ENCODE data around the gene CDH12.

The CDH12 gene

DNA sequence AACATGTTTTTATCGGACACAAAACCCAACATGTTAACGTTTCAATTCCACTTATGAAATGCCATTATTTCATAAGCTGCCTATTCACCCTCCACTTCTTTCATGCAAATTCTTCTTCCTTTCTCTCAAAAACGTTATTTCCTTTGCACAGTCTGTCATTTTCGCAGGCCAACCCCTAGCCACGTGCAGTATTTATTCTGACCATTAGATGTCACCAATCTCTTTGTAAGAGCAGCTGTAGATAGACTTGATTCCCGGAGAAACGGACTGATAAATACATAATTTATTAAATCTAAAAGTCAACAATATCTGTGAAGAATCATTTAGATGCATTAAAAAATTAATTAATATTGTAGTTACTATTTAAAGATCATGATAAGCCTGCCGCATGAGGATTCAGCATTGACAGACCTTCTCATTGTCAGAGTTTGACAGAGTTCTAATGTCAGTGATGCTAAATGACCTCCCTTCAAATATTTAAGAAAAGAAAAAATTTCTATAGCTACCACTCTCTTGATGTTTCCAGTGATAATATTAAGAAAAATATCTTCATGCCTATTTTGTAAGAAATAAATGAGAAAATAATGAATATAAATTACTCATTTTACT lies 933.6 kb downstream of the CDH12 start:
- DNase-seq, result peak; percentile 26

GRCh38 chr5:21918451-21918850 lies 934.7 kb downstream of the CDH12 start:
- no peak for DNase-seq

GRCh38 chr5:21910731-21911130 lies 942.4 kb downstream of the CDH12 start:
- no peak for DNase-seq

DNA sequence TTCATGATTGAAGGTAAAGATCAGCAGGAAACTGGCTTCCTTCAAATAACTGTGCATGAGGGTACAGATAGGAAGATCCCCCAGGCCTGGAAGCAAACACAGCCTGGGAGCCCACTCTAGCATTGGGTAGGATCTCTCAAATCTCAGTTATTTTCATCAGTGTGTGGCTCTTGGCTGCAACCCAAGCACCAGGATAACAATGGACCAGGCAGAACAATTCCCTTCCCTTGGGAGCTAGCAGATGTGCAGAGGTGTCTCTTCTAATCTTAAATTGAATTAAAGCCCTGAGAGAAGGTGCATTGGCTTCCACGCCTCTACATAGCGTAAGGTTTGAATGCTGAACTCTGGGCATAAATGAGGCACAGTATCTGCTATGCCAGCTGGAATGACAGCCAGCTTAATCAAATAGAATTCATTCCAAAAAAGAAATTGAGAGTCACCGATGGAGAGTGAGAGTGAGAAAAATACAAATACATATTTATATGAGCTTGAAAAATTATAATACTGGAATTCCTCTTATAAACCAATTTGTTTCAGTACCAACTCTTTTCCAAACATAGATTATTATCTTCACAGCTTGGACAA lies 957.3 kb downstream of the CDH12 start:
- no peak for DNase-seq

DNA sequence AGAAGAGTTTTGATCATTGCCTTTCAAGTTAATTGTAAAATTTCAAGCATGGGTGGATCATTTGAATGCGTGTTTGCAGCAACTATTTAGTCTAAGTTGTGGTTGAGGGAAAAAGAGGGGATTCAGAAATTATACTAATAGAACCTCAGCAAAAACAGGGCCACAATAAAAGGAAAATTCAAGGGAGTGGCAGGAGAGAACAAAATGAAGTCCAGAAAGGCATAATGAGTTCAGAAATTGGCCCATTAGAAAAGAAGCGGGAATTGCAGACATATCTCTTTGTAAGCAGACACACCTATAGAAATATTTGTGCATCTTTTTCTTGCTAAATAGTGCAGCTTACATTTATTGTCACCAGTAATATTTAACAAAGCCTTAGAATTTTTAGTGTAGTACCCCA lies 960.0 kb downstream of the CDH12 start:
- DNase-seq, result no peak

DNA sequence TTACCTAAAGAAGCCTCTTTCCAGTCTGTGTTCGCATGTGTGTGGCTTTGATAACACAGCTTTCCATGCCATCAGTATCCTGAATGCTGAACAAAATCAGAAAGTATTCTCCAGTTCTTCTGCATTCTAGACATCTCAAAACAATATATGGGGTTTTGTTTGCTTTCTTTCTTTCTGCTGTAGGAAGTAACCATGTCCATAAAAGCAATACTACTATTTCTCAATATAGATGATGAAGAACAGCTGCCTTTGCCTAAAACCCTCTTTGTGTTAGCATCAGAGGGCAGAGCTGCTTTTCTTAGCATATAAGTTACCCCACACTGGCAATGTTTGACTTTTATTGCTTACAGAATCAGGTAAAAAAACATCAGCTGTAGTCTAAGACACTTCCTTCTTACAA lies 963.6 kb downstream of the CDH12 start:
- DNase-seq, result no peak

DNA sequence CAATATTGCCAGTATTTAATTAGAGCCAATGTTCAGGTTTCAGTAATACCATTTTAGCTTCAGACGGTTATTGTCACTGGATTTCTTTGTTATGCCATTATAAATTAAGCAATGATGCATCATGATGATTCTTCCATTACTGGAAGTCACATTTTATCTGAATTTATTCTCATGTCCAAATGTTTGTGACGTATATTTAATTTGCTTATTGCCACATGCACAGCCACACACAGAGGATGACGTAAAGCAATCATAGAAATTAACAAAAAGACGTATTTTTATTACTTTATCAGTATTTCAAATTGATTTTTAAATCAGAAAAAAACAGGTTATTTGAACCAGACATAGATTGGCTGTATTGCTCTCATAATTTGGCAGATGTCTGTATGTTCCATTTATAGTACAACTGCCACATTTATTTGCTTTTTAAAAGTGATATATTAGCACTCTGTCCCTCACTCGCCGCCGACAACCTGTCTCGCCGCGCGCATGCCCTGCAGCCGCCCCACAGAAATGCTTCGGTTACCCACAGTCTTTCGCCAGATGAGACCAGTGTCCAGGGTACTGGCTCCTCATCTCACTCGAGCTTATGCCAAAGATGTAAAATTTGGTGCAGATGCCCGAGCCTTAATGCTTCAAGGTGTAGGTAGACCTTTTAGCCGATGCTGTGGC lies 970.9 kb downstream of the CDH12 start:
- no peak for DNase-seq

- no peak for DNase-seq
Measured at GRCh38 chr5:21880164-21880563, 973.0 kb downstream of the CDH12 start.

GRCh38 chr5:21862986-21863385 lies 990.2 kb downstream of the CDH12 start:
- DNase-seq, result no peak

- DNase-seq, result no peak
Measured at GRCh38 chr5:21858441-21858840, 994.7 kb downstream of the CDH12 start.

- no peak for DNase-seq
Measured at GRCh38 chr5:21856987-21857386, 996.2 kb downstream of the CDH12 start.

DNA sequence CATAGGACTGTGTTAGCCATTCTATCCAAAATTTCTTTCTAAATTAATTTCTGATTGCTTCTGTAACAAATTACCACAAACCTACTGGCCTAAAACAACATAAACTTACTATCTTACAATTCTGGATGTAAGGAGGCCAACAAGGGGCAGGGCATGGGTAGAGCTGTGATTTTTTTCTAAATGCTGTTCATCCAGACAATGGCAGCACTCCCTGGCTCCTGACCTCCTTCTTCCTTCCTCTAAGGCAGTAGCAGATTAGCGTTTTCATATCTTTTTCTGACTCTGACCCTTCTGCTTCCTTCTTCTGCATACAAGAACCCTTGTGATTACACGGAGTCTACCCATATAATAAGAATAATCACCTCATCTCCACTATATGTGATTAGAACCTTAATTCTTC lies 1005.8 kb downstream of the CDH12 start:
- DNase-seq, result no peak

GRCh38 chr5:21844960-21845359 lies 1008.2 kb downstream of the CDH12 start:
- DNase-seq, result no peak

DNA sequence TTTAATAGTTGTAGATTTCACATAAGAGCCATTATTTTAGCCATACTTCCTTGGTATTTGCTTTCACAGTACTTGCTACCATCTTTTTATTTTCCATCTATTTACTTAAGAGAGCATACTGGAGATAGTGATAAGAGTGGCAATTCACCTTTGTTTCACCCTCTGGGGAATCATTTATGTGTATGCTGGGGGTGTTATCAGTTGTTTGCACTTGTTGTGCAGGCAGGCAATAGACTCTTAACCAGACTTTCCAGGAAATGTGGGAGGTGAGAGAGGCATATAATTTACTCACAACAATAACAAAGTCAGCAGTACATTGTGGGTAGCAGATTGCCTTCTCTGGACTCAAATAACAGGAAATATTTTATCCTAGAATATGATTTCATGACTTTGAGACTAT lies 1018.3 kb downstream of the CDH12 start:
- no peak for DNase-seq

- DNase-seq, result no peak
Measured at GRCh38 chr5:21831145-21831787, 1021.9 kb downstream of the CDH12 start.

- no peak for DNase-seq
Measured at GRCh38 chr5:21826884-21827283, 1026.3 kb downstream of the CDH12 start.

DNA sequence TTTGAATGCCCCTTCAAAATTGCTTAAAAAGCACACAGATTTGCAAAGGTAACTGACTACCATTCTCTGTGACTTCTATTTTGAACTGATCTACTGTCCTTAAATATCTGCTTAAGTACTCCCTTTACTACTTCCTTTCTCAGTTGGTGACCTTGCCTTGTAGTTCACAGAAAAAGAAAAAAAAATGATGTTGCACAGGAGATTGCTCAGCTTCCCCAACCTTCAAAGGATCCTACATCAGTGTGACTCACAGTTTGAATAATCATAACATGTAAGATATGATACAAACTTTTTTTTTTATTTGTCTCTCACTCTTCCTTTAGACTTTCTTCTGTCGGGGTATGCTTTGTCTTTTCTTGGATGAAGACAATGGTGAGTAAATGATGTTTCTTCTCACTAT lies 1029.6 kb downstream of the CDH12 start:
- DNase-seq, result no peak

DNA sequence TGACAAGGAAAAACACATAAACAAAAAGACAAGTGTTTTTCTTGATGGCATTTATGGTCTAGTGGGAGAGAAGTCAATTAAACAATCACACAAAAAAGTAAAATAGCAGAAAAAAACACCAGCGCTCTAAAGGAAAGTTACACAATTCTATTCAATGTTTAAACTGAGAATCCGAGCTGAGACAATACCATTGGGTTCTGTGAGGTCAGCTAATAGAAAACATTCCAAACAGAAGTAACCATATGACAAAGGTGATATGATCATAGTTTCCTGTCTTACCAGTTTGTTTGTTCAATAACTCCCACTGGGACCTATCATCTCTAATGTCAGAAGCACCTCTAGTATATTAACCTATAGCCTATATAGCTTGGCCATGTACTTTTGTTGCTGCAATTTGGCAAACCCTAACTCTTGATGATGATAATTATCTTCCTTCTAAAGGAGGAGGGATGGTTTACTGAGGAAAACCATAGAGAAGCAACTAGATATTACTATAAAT lies 1030.0 kb downstream of the CDH12 start:
- DNase-seq, result no peak

GRCh38 chr5:21820527-21820926 lies 1032.6 kb downstream of the CDH12 start:
- DNase-seq, result no peak

- DNase-seq, result no peak
Measured at GRCh38 chr5:21818370-21818720, 1034.8 kb downstream of the CDH12 start.

DNA sequence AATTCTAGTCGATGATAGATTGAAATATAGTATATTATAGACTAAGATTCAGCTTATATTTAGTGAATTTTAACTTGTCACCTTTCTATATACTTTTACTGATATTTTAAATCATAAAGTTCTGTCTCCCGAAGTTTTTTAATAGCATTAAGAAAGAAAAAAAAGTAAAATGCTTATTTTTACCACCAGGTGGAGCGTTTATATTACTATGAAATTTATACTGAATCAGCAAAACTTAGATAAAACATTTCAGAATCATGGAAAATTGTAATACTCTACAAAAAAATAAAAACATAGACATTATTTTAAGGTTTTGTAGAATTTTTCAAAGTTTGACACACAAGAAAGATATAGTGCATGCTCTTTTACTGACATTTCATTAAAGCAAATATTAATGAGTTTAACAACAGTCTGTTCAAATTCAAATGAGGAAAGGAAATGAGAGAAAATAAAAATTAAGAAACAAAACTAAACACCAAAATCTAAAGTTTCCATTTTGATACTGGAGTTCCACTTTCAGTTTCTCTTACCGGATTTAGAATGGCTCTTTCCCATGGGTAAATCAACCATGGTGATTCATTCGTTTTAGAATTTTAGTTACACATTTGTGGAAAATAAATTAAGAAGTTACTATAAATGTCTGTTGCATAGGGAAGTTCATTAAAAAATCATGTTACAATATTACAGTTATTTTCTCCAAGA lies 1035.3 kb downstream of the CDH12 start:
- DNase-seq, result no peak

- peak; percentile 6 for DNase-seq
Measured at GRCh38 chr5:21810737-21811316, 1042.3 kb downstream of the CDH12 start.

- DNase-seq, result no peak
Measured at GRCh38 chr5:21809611-21810010, 1043.5 kb downstream of the CDH12 start.

Data from activated CD4-positive, alpha-beta T cell treated with anti-CD3 and anti-CD28 coated beads, Interleukin-10, Interleukin-2, amounts not matched to agents 100 ng/mL and 50 ng/mL, durations not matched to agents 16 hours and 8 hours (primary cell).